Measurements from ENCODE around the gene RGMB. TPM values are rescaled to one million over a fixed set of nuclear protein-coding genes. Genes with fewer than 3 reads are reported as not detected.

The RGMB gene
- total and polyA plus RNA-seq, 2 donors (not counting 1 experiment from before 2014, with no cell fraction given) = 14.7 to 18.3 TPM

DNA sequence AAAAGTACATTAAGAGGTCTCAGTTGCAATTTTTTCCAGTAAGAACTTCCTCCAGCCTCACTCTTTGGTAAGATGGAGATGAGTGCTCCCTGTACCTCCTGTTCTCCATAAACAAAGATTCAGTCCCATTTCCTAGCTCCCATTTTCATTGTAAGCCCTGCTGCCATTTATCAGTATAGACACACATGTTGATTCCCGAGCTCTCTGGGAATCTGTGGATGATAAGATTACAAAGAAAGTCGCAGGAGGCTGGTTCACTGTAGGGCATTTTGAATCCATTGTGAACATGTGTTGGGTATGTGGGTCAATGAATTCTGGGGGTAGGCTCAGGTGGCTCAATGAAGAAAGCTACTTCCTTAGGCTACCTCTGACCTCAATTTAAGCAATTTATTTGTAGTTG, 36.7 kb downstream of the RGMB start:
- Histone ChIP-seq H3K4me1 (ENCODE audit: control insufficient read depth in 2 of 2, insufficient read depth in 2 of 2, low read length in 2 of 2) (no peaks in the 10 kb centered on the region), H4K20me1 (ENCODE audit: control insufficient read depth, insufficient read depth, low read length, poor library complexity, severe bottlenecking) (no peaks in the 10 kb centered on the region), H3K79me2 (ENCODE audit: control insufficient read depth, insufficient read depth, low read length) (no peaks in the 10 kb centered on the region), H3K27me3 (replicated peaks in 1 of 4; ENCODE audit: control extremely low read depth in 1 of 4, control insufficient read depth in 3 of 4, insufficient read depth in 4 of 4, low read length in 3 of 4) (no peaks in the 10 kb centered on the region), H2AFZ (ENCODE audit: insufficient read depth, low read depth, low read length, poor library complexity, severe bottlenecking) (no peak overlapping the region), H3K9ac (ENCODE audit: low read length) (no peak overlapping the region), H3K9me3 (ENCODE audit: control extremely low read depth in 1 of 3, control insufficient read depth in 2 of 3, insufficient read depth in 1 of 3, low read length in 2 of 3) (peaks cover 1 to 11% (median 8%) of the 10 kb centered on the region in 3 donors), H3K4me2 (replicated peaks; ENCODE audit: low read depth, low read length, poor library complexity, severe bottlenecking) (no peak overlapping the region), H3K4me3 (ENCODE audit: control extremely low read depth in 1 of 5, extremely low read depth in 1 of 5, insufficient read depth in 1 of 5, low read depth in 2 of 5, low read length in 4 of 5) (no peak overlapping the region), H3K27ac (ENCODE audit: low read length in 2 of 2) (no peak overlapping the region), H3K36me3 (replicated peaks in 1 of 2; ENCODE audit: control extremely low read depth in 1 of 2, control insufficient read depth in 1 of 2, extremely low read depth in 1 of 2, insufficient read depth in 2 of 2, low read length in 1 of 2) (no peaks in the 10 kb centered on the region)
- H3K9me3 Mint-ChIP-seq (ENCODE audit: insufficient read depth) = peaks cover 10% of the 10 kb centered on the region
- no peaks in the 10 kb centered on the region for H3K27me3 Mint-ChIP-seq
- no peak for DNase-seq
- ChIA-PET CTCF (interaction anchor here (1.3 kb wide), 1 partner anchor 15 kb away, joined by 3 read pairs; no protein-coding TSS in a partner anchor), POLR2A (no interaction called here)
- no peak for TF ChIP-seq EZH2 (IDR thresholded peaks at IDR 0.05; ENCODE audit: borderline replicate concordance, insufficient read depth, low read depth, low read length, poor library complexity, severe bottlenecking)
- TF ChIP-seq, protein P1, sequence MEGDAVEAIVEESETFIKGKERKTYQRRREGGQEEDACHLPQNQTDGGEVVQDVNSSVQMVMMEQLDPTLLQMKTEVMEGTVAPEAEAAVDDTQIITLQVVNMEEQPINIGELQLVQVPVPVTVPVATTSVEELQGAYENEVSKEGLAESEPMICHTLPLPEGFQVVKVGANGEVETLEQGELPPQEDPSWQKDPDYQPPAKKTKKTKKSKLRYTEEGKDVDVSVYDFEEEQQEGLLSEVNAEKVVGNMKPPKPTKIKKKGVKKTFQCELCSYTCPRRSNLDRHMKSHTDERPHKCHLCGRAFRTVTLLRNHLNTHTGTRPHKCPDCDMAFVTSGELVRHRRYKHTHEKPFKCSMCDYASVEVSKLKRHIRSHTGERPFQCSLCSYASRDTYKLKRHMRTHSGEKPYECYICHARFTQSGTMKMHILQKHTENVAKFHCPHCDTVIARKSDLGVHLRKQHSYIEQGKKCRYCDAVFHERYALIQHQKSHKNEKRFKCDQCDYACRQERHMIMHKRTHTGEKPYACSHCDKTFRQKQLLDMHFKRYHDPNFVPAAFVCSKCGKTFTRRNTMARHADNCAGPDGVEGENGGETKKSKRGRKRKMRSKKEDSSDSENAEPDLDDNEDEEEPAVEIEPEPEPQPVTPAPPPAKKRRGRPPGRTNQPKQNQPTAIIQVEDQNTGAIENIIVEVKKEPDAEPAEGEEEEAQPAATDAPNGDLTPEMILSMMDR (IDR thresholded peaks at IDR 0.05) = no peak
- no peaks in the 10 kb centered on the region for H3K4me1 Mint-ChIP-seq
- 43% methylated on average over 2 of the region's 2 CpGs for WGBS (ENCODE audit: insufficient coverage)
- intact Hi-C loops (cut with micrococcal nuclease) = no loop called here
- no peak for ATAC-seq (ENCODE audit: low read depth)
- H3K27ac Mint-ChIP-seq = no peak overlapping the region
- no peak overlapping the region for H3K4me3 Mint-ChIP-seq

DNA sequence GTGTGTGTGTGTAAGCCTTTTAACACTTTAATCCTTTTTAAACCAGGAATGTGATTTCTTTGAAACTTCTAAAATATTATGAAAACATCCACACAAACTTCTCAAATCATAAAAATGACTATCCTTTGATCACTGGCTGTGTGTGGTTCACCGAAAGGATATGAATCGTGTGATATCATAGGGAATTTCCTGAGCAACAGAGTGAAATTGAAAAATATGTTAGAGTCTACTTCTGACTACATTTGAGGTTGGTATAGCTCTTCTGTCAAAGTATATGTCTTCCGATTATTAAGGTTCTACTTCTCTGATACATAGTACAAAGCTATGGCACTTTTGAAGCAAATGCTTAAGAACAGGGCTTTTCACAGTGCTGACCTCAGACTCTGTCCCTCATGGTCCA, 40.3 kb downstream of the RGMB start:
- Mint-ChIP-seq H3K27me3 (no peaks in the 10 kb centered on the region), H3K4me3 (no peak overlapping the region), H3K9me3 (ENCODE audit: insufficient read depth) (no peaks in the 10 kb centered on the region), H3K27ac (no peak overlapping the region), H3K4me1 (no peaks in the 10 kb centered on the region)
- DNase-seq (no peak), ATAC-seq (ENCODE audit: low read depth) (no peak)
- Histone ChIP-seq H3K36me3 (replicated peaks in 1 of 2; ENCODE audit: control extremely low read depth in 1 of 2, control insufficient read depth in 1 of 2, extremely low read depth in 1 of 2, insufficient read depth in 2 of 2, low read length in 1 of 2) (no peaks in the 10 kb centered on the region), H4K20me1 (ENCODE audit: control insufficient read depth, insufficient read depth, low read length, poor library complexity, severe bottlenecking) (no peaks in the 10 kb centered on the region), H3K4me1 (ENCODE audit: control insufficient read depth in 2 of 2, insufficient read depth in 2 of 2, low read length in 2 of 2) (no peaks in the 10 kb centered on the region), H3K9me3 (ENCODE audit: control extremely low read depth in 1 of 3, control insufficient read depth in 2 of 3, insufficient read depth in 1 of 3, low read length in 2 of 3) (peaks cover 0 to 3% (median 0%) of the 10 kb centered on the region in 3 donors), H3K9ac (ENCODE audit: low read length) (no peak overlapping the region), H3K27ac (ENCODE audit: low read length in 2 of 2) (no peak overlapping the region), H2AFZ (ENCODE audit: insufficient read depth, low read depth, low read length, poor library complexity, severe bottlenecking) (no peak overlapping the region), H3K4me3 (ENCODE audit: control extremely low read depth in 1 of 5, extremely low read depth in 1 of 5, insufficient read depth in 1 of 5, low read depth in 2 of 5, low read length in 4 of 5) (no peak overlapping the region), H3K4me2 (replicated peaks; ENCODE audit: low read depth, low read length, poor library complexity, severe bottlenecking) (no peak overlapping the region), H3K79me2 (ENCODE audit: control insufficient read depth, insufficient read depth, low read length) (no peaks in the 10 kb centered on the region), H3K27me3 (replicated peaks in 1 of 4; ENCODE audit: control extremely low read depth in 1 of 4, control insufficient read depth in 3 of 4, insufficient read depth in 4 of 4, low read length in 3 of 4) (peaks cover 0 to 3% (median 0%) of the 10 kb centered on the region in 4 experiments)
- CTCF ChIA-PET = no interaction called here
- intact Hi-C loops (cut with micrococcal nuclease) = no loop called here
- POLR2A ChIA-PET = no interaction called here
- no CpG with 5 or more reads among the region's 3 CpGs for WGBS (ENCODE audit: insufficient coverage)
- TF ChIP-seq, protein P1 (IDR thresholded peaks at IDR 0.05) = no peak
- no peak for TF ChIP-seq EZH2 (IDR thresholded peaks at IDR 0.05; ENCODE audit: borderline replicate concordance, insufficient read depth, low read depth, low read length, poor library complexity, severe bottlenecking)

Data from B cell (primary cell).